ENCODE results near the gene DOK7.

Gene DOK7

GRCh38 chr4:3529363-3529762 is 66.3 kb downstream of the DOK7 start:
- no peak overlapping the region for H3K27ac ChIP-seq
- no peak for TF ChIP-seq CTCF (IDR thresholded peaks at IDR 0.05)
- no peak for TF ChIP-seq ZFX (IDR thresholded peaks at IDR 0.05; ENCODE audit: borderline replicate concordance)

- H3K27ac ChIP-seq: no peak overlapping the region
- TF ChIP-seq CTCF (IDR thresholded peaks at IDR 0.05) (no peak), ZFX (IDR thresholded peaks at IDR 0.05; ENCODE audit: borderline replicate concordance) (no peak)
Observed at GRCh38 chr4:3530051-3530450, 66.9 kb downstream of the DOK7 start.

- TF ChIP-seq ZFX (IDR thresholded peaks at IDR 0.05; ENCODE audit: borderline replicate concordance) (no peak), CTCF (IDR thresholded peaks at IDR 0.05) (no peak)
- H3K27ac ChIP-seq: no peak overlapping the region
Observed at GRCh38 chr4:3530663-3531254, 67.7 kb downstream of the DOK7 start.

GRCh38 chr4:3531318-3531878 is 68.3 kb downstream of the DOK7 start:
- H3K27ac ChIP-seq: peak overlapping the region; percentile 47
- TF ChIP-seq CTCF (IDR thresholded peaks at IDR 0.05) (no peak), ZFX (IDR thresholded peaks at IDR 0.05; ENCODE audit: borderline replicate concordance) (no peak)

GRCh38 chr4:3531879-3532750 is 69.0 kb downstream of the DOK7 start, which contains the start of gene LRPAP1:
TSS of gene LRPAP1 (minus strand) at chr4:3532422. CDS start at chr4:3532412, 10 bp downstream.
- H3K27ac ChIP-seq: peak within 1 kb of the TSS; percentile 47

GRCh38 chr4:3532751-3533422 is 69.8 kb downstream of the DOK7 start:
- no peak for TF ChIP-seq CTCF (IDR thresholded peaks at IDR 0.05)
- no peak for TF ChIP-seq ZFX (IDR thresholded peaks at IDR 0.05; ENCODE audit: borderline replicate concordance)
- no peak overlapping the region for H3K27ac ChIP-seq

More at GRCh38 chr4:3531879-3532750, 69.0 kb downstream of the DOK7 start, which contains the start of gene LRPAP1:
- no peak for TF ChIP-seq CTCF (IDR thresholded peaks at IDR 0.05)
- TF ChIP-seq ZFX (IDR thresholded peaks at IDR 0.05; ENCODE audit: borderline replicate concordance): no peak

All from 22Rv1 (cell line).